ENCODE data around the gene MAP1S. TPM values are rescaled to one million over a fixed set of nuclear protein-coding genes. Genes with fewer than 3 reads are reported as not detected.
A peak's percentile ranks its signal among the peaks of the same experiment; 100 is the strongest.

Gene MAP1S
- total and polyA plus RNA-seq, 2 of the 13 experiments (the other 11 are each of a cell fraction or from before 2014, with no cell fraction given), result 3.8 to 7.3 TPM

- TF ChIP-seq ZNF788 (CRISPR knock-in tag; IDR thresholded peaks at IDR 0.05; ENCODE audit: borderline replicate concordance) (no peak), PHF21A (CRISPR knock-in tag; IDR thresholded peaks at IDR 0.05) (no peak), ZNF777 (CRISPR knock-in tag; IDR thresholded peaks at IDR 0.05) (no peak), ATRX (CRISPR knock-in tag; IDR thresholded peaks at IDR 0.05; ENCODE audit: borderline replicate concordance) (no peak), DPF2 (CRISPR knock-in tag; IDR thresholded peaks at IDR 0.05; ENCODE audit: borderline replicate concordance, low read depth) (no peak), GMEB1 (CRISPR knock-in tag; IDR thresholded peaks at IDR 0.05; ENCODE audit: borderline replicate concordance) (peak; percentile 43; the same call in 1 of the 2 replicates), KDM6A (CRISPR knock-in tag; IDR thresholded peaks at IDR 0.05; ENCODE audit: low read depth) (no peak), JUND (CRISPR knock-in tag; IDR thresholded peaks at IDR 0.05) (no peak), ZNF878 (CRISPR knock-in tag; IDR thresholded peaks at IDR 0.05) (no peak), ZNF33A (CRISPR knock-in tag; IDR thresholded peaks at IDR 0.05; ENCODE audit: borderline replicate concordance) (no peak), ZNF678 (CRISPR knock-in tag; IDR thresholded peaks at IDR 0.05) (no peak), PHF8 (CRISPR knock-in tag; IDR thresholded peaks at IDR 0.05) (no peak), ARNTL (CRISPR knock-in tag; IDR thresholded peaks at IDR 0.05) (no peak), MTA3 (CRISPR knock-in tag; IDR thresholded peaks at IDR 0.05) (no peak), ZBTB3 (CRISPR knock-in tag; IDR thresholded peaks at IDR 0.05; ENCODE audit: borderline replicate concordance, low read depth) (no peak), ZNF616 (CRISPR knock-in tag; IDR thresholded peaks at IDR 0.05; ENCODE audit: low read depth) (no peak), ZZZ3 (CRISPR knock-in tag; IDR thresholded peaks at IDR 0.05; ENCODE audit: borderline replicate concordance) (no peak), ZNF343 (CRISPR knock-in tag; IDR thresholded peaks at IDR 0.05) (no peak), HMG20B (CRISPR knock-in tag; conservative IDR thresholded peaks at IDR 0.05) (no peak), NKX3-1 (CRISPR knock-in tag; IDR thresholded peaks at IDR 0.05) (no peak), SIN3B (IDR thresholded peaks at IDR 0.05; ENCODE audit: low read length) (no peak), THAP11 (CRISPR knock-in tag; IDR thresholded peaks at IDR 0.05) (0 out of 2 replicates have a peak, but pooled peaks have one; percentile 48), MAZ (IDR thresholded peaks at IDR 0.05; ENCODE audit: borderline replicate concordance, low read depth, low read length) (peak; percentile 42; the same call in 1 of the 2 replicates), MAZ (CRISPR knock-in tag; IDR thresholded peaks at IDR 0.05; ENCODE audit: low read depth) (0 out of 2 replicates have a peak, but pooled peaks have one; percentile 46), KAT2B (IDR thresholded peaks at IDR 0.05; ENCODE audit: borderline replicate concordance, low read depth, low read length) (no peak), ZNF317 (CRISPR knock-in tag; IDR thresholded peaks at IDR 0.05) (no peak), STAG1 (CRISPR knock-in tag; IDR thresholded peaks at IDR 0.05) (peak; percentile 8; the same call in 1 of the 2 replicates)
- TF ChIP-seq, protein P1, sequence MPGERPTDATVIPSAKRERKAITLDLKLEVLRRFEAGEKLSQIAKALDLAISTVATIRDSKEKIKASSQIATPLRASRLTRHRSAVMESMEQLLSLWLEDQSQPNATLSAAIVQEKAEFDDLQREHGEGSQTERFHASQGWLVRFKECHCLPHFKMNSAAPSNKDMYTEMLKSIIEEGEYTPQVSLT (CRISPR knock-in tag; IDR thresholded peaks at IDR 0.05; ENCODE audit: borderline replicate concordance, low read depth), result no peak
- TF ChIP-seq, protein P2, sequence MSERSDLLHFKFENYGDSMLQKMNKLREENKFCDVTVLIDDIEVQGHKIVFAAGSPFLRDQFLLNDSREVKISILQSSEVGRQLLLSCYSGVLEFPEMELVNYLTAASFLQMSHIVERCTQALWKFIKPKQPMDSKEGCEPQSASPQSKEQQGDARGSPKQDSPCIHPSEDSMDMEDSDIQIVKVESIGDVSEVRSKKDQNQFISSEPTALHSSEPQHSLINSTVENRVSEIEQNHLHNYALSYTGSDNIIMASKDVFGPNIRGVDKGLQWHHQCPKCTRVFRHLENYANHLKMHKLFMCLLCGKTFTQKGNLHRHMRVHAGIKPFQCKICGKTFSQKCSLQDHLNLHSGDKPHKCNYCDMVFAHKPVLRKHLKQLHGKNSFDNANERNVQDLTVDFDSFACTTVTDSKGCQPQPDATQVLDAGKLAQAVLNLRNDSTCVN (CRISPR knock-in tag; IDR thresholded peaks at IDR 0.05; ENCODE audit: borderline replicate concordance), result 0 out of 2 replicates have a peak, but pooled peaks have one; percentile 62
These were observed 31.2 kb upstream of the MAP1S start, which contains the start of gene UNC13A (continued) for GRCh38 chr19:17687857-17688784.
